Mesodermal cell (in vitro differentiated cells): ENCODE data around the gene LRRC74A.

ENCODE experiments used
- H3K27ac ChIP-seq: 2 replicates; pipeline ENCODE4 v1.7.0; 2013; ENCODE audit warnings: mild to moderate bottlenecking, low read depth, low read length, moderate library complexity; ENCODE audit not compliant: severe bottlenecking
- H3K36me3 ChIP-seq: 2 replicates; pipeline ENCODE4 v1.7.1; 2013; ENCODE audit warnings: mild to moderate bottlenecking, low read length, moderate library complexity; ENCODE audit not compliant: control insufficient read depth, insufficient read depth
- H3K4me1 ChIP-seq: one replicate; pipeline ENCODE4 v1.7.1; 2013; ENCODE audit warnings: mild to moderate bottlenecking, low read length; ENCODE audit not compliant: insufficient read depth, control insufficient read depth, poor library complexity, severe bottlenecking
- H3K4me3 ChIP-seq: 2 replicates; pipeline ENCODE4 v1.7.0; 2013; ENCODE audit warnings: low read length, control low read depth, mild to moderate bottlenecking; ENCODE audit not compliant: insufficient read depth, poor library complexity, severe bottlenecking; ENCODE audit errors: extremely low read depth
- H3K9me3 ChIP-seq: 2 replicates; pipeline ENCODE4 v1.7.1; 2013; ENCODE audit warnings: mild to moderate bottlenecking, low read length, moderate library complexity; ENCODE audit not compliant: control insufficient read depth
- WGBS, 2 experiments: methylation state at CpG; one replicate each; pipeline ENCODE4 v1.1.5; 2013; ENCODE audit warnings: missing lambda C conversion rate in 2 of 2; ENCODE audit not compliant: insufficient coverage in 2 of 2; 5-methylcytosine and 5-hydroxymethylcytosine counted together

Gene LRRC74A

GRCh38 chr14:76868454-76869170 is 42.4 kb downstream of the LRRC74A start:
- peaks cover 3% of the 10 kb centered on the region for H3K4me1 ChIP-seq
- WGBS, 2 experiments, result 88 to 90% methylated on average over 19 to 22 of the region's 29 CpGs

GRCh38 chr14:76870166-76870565 is 44.0 kb downstream of the LRRC74A start:
- WGBS, 2 experiments, result 60 to 62% methylated on average over 7 of the region's 7 CpGs
- Histone ChIP-seq H3K4me3 (no peak overlapping the region), H3K27ac (no peak overlapping the region), H3K9me3 (peaks cover 1% of the 10 kb centered on the region), H3K36me3 (no peaks in the 10 kb centered on the region), H3K4me1 (peaks cover 3% of the 10 kb centered on the region)

More at GRCh38 chr14:76868454-76869170, 42.4 kb downstream of the LRRC74A start:
- no peaks in the 10 kb centered on the region for H3K36me3 ChIP-seq
- H3K9me3 ChIP-seq, result no peaks in the 10 kb centered on the region
- H3K4me3 ChIP-seq, result no peak overlapping the region
- H3K27ac ChIP-seq, result no peak overlapping the region

- 41 to 45% methylated on average over 11 of the region's 12 CpGs for WGBS, 2 experiments
- Histone ChIP-seq H3K9me3 (peaks cover 7% of the 10 kb centered on the region), H3K4me1 (no peaks in the 10 kb centered on the region), H3K4me3 (no peak overlapping the region), H3K27ac (no peak overlapping the region), H3K36me3 (no peaks in the 10 kb centered on the region)
Observed at GRCh38 chr14:76872796-76873432, 46.7 kb downstream of the LRRC74A start.

GRCh38 chr14:76874734-76875133 is 48.5 kb downstream of the LRRC74A start:
- H3K27ac ChIP-seq, result no peak overlapping the region
- H3K4me1 ChIP-seq, result no peaks in the 10 kb centered on the region

GRCh38 chr14:76876076-76876475 is 49.9 kb downstream of the LRRC74A start:
- no peaks in the 10 kb centered on the region for H3K36me3 ChIP-seq
- H3K4me1 ChIP-seq, result no peaks in the 10 kb centered on the region
- 57 to 58% methylated on average over 3 of the region's 3 CpGs for WGBS, 2 experiments
- H3K9me3 ChIP-seq, result peaks cover 7% of the 10 kb centered on the region
- no peak overlapping the region for H3K4me3 ChIP-seq
- H3K27ac ChIP-seq, result no peak overlapping the region

More at GRCh38 chr14:76874734-76875133, 48.5 kb downstream of the LRRC74A start:
- 98% methylated on average over 7 to 8 of the region's 8 CpGs for WGBS, 2 experiments
- Histone ChIP-seq H3K36me3 (no peaks in the 10 kb centered on the region), H3K9me3 (peaks cover 7% of the 10 kb centered on the region), H3K4me3 (no peak overlapping the region)

- no peaks in the 10 kb centered on the region for H3K4me1 ChIP-seq
- no peak overlapping the region for H3K4me3 ChIP-seq
- H3K9me3 ChIP-seq, result peaks cover 7% of the 10 kb centered on the region
- no peak overlapping the region for H3K27ac ChIP-seq
- H3K36me3 ChIP-seq, result no peaks in the 10 kb centered on the region
- WGBS, 2 experiments, result 89 to 91% methylated on average over 5 of the region's 5 CpGs
Observed at GRCh38 chr14:76877871-76878270, 51.7 kb downstream of the LRRC74A start.

- Histone ChIP-seq H3K4me3 (no peak overlapping the region), H3K36me3 (no peaks in the 10 kb centered on the region), H3K27ac (no peak overlapping the region), H3K4me1 (peaks cover 10% of the 10 kb centered on the region), H3K9me3 (peaks cover 2% of the 10 kb centered on the region)
- 88 to 94% methylated on average over 3 of the region's 4 CpGs for WGBS, 2 experiments
Observed at GRCh38 chr14:76880449-76880848, 54.2 kb downstream of the LRRC74A start.

- Histone ChIP-seq H3K4me3 (no peak overlapping the region), H3K4me1 (peaks cover 16% of the 10 kb centered on the region), H3K36me3 (no peaks in the 10 kb centered on the region), H3K9me3 (no peaks in the 10 kb centered on the region), H3K27ac (no peak overlapping the region)
- WGBS, 2 experiments, result 90 to 93% methylated on average over 6 of the region's 6 CpGs
Observed at GRCh38 chr14:76881348-76881747, 55.1 kb downstream of the LRRC74A start.

GRCh38 chr14:76882651-76883050 is 56.4 kb downstream of the LRRC74A start:
- 95 to 97% methylated on average over 3 of the region's 5 CpGs for WGBS, 2 experiments
- H3K27ac ChIP-seq, result no peak overlapping the region
- no peaks in the 10 kb centered on the region for H3K9me3 ChIP-seq
- no peaks in the 10 kb centered on the region for H3K36me3 ChIP-seq
- no peak overlapping the region for H3K4me3 ChIP-seq
- peaks cover 16% of the 10 kb centered on the region for H3K4me1 ChIP-seq

- no peak overlapping the region for H3K4me3 ChIP-seq
- no peak overlapping the region for H3K27ac ChIP-seq
- 93 to 95% methylated on average over 3 to 4 of the region's 6 CpGs for WGBS, 2 experiments
- peaks cover 16% of the 10 kb centered on the region for H3K4me1 ChIP-seq
- H3K9me3 ChIP-seq, result no peaks in the 10 kb centered on the region
- H3K36me3 ChIP-seq, result no peaks in the 10 kb centered on the region
Observed at GRCh38 chr14:76883447-76883846, 57.2 kb downstream of the LRRC74A start.

- H3K9me3 ChIP-seq, result no peaks in the 10 kb centered on the region
- H3K4me3 ChIP-seq, result no peak overlapping the region
- no peak overlapping the region for H3K27ac ChIP-seq
- no peaks in the 10 kb centered on the region for H3K36me3 ChIP-seq
- WGBS, 2 experiments, result 86 to 95% methylated on average over 4 to 5 of the region's 6 CpGs
- peaks cover 16% of the 10 kb centered on the region for H3K4me1 ChIP-seq
Observed at GRCh38 chr14:76884394-76884793, 58.2 kb downstream of the LRRC74A start.
